GM21528 (cell line): ENCODE measurements around the gene RIMS1.
A peak's percentile ranks its signal among the peaks of the same experiment; 100 is the strongest.

ENCODE experiments used
- ATAC-seq: cut with Tn5 transposase; IDR thresholded peaks from one replicate; pipeline ENCODE4 v1.9.1; 2021; ENCODE audit warnings: mild to moderate bottlenecking, moderate library complexity; ENCODE audit not compliant: unreplicated experiment, low FRiP score

Gene RIMS1

GRCh38 chr6:72080260-72080941 lies 194.1 kb downstream of the RIMS1 start:
- no peak for ATAC-seq

GRCh38 chr6:72081871-72082270 lies 195.5 kb downstream of the RIMS1 start:
- no peak for ATAC-seq

GRCh38 chr6:72083976-72084375 lies 197.6 kb downstream of the RIMS1 start:
- no peak for ATAC-seq

- no peak for ATAC-seq
Observed at GRCh38 chr6:72084992-72085569, 198.7 kb downstream of the RIMS1 start.

GRCh38 chr6:72094506-72094905 lies 208.2 kb downstream of the RIMS1 start:
- ATAC-seq, result no peak

- no peak for ATAC-seq
Observed at GRCh38 chr6:72102561-72102960, 216.2 kb downstream of the RIMS1 start.

GRCh38 chr6:72111611-72112010 lies 225.3 kb downstream of the RIMS1 start:
- no peak for ATAC-seq

GRCh38 chr6:72130327-72130726 lies 244.0 kb downstream of the RIMS1 start:
- no peak for ATAC-seq

- ATAC-seq, result no peak
Observed at GRCh38 chr6:72132427-72132826, 246.1 kb downstream of the RIMS1 start.

- no peak for ATAC-seq
Observed at GRCh38 chr6:72132851-72133250, 246.5 kb downstream of the RIMS1 start.

GRCh38 chr6:72133324-72133723 lies 247.0 kb downstream of the RIMS1 start:
- no peak for ATAC-seq

GRCh38 chr6:72140795-72141194 lies 254.4 kb downstream of the RIMS1 start:
- ATAC-seq, result no peak

- no peak for ATAC-seq
Observed at GRCh38 chr6:72149715-72150114, 263.4 kb downstream of the RIMS1 start.

GRCh38 chr6:72151742-72152141 lies 265.4 kb downstream of the RIMS1 start:
- no peak for ATAC-seq

GRCh38 chr6:72175916-72176315 lies 289.6 kb downstream of the RIMS1 start:
- no peak for ATAC-seq

- peak; percentile 66 for ATAC-seq
Observed at GRCh38 chr6:72182337-72183246, 296.2 kb downstream of the RIMS1 start.

- no peak for ATAC-seq
Observed at GRCh38 chr6:72203983-72204382, 317.6 kb downstream of the RIMS1 start.

GRCh38 chr6:72205500-72205899 lies 319.1 kb downstream of the RIMS1 start:
- ATAC-seq, result no peak

GRCh38 chr6:72206606-72207005 lies 320.3 kb downstream of the RIMS1 start:
- ATAC-seq, result no peak

GRCh38 chr6:72212686-72213085 lies 326.3 kb downstream of the RIMS1 start:
- no peak for ATAC-seq

GRCh38 chr6:72213654-72214053 lies 327.3 kb downstream of the RIMS1 start:
- ATAC-seq, result no peak
